GM18517 (cell line): ENCODE data around the gene FUZ.

ENCODE experiments used
- ATAC-seq: cut with Tn5 transposase; IDR thresholded peaks from one replicate; pipeline ENCODE4 v1.9.1; 2021; ENCODE audit warnings: mild to moderate bottlenecking, moderate library complexity; ENCODE audit not compliant: unreplicated experiment

FUZ gene

DNA sequence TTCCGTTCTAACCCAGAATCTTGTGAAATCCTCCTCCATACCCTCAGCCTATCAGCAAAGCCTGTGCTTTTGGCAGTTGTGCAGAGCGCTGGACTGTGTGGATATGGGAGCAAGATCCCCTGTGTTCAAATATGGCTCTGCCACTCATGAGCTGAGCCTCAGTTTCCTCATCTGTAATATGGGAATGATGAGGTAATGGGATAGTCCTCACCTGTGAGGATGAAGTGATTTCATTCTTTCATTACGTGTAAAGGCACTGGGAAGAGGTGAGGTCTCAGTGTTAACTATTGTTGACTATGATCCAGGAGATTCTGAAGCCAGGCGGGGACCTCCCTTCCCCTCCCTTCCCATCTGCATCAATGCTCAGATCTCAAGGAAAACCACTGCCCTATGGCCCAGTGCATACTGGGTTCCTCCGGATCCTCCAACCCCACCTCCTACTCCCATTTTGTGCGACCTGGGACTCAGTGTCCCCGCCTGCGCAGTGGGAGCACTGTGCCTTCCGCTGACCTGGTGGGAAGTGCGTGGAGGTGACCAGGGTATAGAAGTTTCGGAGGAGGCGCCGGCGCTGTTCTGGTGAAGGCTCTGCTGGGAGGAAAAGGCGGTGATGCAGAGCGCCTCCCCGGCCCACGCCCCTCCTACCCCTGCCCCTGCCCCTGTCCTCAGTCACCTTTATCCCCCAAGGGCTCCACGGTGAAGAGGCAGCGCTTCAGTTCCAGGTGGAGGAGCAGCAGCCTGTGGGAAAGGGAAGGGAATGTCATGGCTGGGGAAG lies 5.0 kb downstream of the FUZ start:
- no peak for ATAC-seq

DNA sequence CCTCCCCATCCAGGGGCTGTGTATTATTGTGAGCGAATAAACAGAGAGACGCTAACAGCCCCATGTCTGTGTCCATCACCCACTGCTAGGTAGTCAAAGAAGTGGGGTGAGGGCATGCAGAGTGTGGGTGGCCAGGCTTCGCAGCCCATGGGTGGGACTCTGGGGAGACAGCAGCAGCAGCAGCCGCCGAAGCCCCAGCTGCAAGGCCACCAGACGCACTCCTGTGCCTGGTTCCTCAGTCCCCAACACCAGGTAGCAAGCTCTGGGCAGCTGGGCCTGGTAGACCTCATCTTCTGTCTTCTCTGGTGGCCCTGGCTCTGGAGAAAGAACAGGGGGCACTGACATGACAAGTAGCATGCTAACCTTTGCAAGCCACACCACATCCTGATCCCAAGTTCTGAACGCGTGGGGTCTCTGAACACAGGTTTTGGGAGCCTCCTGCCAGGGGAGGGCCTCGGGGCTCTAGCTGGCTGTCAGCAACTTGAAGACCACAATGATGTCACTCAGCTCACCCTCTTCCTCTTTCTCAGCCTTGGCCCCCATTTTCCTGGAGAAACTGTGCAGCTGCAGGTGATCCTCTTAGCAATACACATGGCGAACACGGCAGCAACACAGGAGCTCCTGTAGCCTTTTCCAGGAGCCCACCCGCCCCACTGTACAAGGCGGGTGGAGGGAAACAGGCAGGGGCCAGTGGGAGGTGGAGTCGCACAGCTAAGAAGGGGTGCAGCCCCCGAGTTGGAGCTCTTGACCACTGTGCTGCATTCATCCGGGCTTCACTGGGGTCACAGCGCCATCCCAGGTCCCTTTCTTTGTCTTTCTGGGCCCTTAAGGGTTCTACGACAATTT lies 5.8 kb downstream of the FUZ start:
- ATAC-seq: no peak

DNA sequence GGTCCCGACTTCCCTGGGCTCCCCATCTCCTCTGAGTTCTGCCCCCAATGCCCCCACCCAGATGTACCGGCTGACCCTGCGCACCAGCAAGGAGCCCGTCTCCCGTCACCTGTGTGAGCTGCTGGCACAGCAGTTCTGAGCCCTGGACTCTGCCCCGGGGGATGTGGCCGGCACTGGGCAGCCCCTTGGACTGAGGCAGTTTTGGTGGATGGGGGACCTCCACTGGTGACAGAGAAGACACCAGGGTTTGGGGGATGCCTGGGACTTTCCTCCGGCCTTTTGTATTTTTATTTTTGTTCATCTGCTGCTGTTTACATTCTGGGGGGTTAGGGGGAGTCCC lies 6.5 kb downstream of the FUZ start:
- ATAC-seq: no peak

DNA sequence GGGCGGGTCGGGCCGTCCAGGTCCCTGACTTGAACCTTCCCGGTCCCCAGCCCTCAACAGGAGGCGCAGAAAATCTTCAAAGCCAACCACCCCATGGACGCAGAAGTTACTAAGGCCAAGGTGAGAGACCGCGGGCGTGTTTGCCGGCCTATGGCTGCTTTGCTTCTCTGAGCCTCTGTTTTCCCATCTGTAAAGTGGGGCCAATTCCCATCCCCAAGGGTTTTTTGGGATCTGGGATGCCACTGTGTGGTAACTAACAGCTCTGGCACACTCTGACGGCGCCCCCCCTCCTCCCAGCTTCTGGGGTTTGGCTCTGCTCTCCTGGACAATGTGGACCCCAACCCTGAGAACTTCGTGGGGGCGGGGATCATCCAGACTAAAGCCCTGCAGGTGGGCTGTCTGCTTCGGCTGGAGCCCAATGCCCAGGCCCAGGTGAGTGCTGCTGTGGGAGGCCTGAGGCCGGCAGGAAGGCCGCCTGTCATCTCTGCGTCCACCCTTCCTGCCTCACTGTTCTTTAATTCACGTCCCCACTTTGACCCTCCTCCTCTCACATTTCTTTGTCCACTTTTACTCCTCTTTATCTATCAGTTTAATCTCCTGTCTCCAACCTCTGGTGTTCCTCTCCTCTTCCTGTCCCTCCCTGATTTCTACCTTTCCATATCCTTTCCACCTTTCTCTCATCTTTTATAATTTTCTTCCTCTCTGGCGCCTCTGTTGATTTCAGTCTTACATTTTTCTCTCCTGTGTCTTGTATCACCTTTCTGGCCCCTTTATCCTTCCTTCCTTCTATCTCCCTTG lies 7.1 kb downstream of the FUZ start:
- ATAC-seq: no peak

DNA sequence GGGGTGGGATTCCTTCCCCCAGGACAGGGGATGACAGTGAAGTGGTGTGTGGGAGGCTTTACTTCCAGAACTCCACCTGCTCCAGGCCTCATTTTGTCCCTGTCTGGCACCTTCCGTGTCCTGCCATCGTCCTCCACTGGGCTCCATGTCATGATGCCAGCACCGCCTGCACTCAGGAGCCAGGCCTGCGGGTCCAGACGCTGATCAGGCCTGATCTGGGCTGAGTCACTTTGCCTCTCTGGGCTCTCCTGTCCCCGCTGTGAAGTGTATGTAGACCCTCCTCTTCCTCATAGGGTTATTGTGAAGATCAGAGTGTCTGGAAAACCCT lies 9.6 kb downstream of the FUZ start:
- ATAC-seq: no peak

DNA sequence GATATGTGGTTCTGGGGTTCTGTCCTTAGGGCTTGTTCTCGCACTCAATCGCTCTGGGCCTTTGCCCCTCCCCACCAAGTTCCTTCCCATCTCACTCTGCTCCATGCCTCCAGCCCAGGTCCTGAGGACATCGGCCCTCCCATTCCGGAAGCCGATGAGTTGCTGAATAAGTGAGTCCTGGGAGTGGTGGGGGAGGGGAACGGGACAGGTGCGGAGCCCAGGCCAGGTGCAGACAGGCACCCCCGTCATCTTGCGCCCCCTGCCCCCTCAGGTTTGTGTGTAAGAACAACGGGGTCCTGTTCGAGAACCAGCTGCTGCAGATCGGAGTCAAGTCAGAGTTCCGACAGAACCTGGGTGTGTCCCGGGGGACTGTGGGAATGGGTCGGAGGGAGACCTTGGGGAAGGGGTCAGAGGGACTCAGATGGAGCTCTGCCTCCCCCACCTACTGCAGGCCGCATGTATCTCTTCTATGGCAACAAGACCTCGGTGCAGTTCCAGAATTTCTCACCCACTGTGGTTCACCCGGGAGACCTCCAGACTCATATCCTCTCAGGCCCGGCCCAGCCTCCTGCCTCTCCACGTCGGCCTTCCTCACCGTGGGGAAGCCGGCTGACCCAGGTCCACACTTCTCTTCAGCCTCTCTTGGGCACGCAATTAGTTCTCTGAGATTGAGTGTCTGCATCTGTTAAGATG lies 10.1 kb downstream of the FUZ start:
- ATAC-seq: no peak

DNA sequence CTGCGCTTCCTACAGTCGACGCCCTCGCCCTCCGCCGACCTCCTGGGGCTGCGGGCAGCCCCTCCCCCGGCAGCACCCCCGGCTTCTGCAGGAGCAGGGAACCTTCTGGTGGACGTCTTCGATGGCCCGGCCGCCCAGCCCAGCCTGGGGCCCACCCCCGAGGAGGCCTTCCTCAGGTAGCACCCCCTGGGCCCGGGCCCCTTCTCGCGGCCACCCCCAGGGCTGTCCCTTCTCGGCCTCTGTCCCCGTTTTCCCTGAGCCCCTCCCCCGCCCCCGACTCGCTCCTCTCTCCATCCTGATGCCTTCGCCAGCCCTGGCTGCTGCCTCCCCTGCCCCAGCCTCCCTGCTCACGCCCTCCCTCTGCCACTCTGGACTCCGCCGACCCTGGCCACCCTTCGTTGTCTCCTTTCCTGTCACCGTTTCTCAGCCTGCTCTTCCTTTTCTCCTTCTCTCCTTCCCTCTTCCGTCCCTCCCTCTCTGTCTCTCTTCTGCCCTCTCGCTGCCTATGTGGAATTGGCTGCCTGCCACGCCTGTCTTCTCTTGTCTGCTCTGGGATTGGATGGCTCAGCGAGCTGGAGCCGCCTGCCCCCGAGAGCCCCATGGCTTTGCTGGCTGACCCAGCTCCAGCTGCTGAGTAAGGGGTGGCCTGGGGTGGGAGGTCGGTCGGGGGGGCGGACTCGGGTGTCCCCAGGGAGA lies 11.0 kb downstream of the FUZ start:
- ATAC-seq: no peak

DNA sequence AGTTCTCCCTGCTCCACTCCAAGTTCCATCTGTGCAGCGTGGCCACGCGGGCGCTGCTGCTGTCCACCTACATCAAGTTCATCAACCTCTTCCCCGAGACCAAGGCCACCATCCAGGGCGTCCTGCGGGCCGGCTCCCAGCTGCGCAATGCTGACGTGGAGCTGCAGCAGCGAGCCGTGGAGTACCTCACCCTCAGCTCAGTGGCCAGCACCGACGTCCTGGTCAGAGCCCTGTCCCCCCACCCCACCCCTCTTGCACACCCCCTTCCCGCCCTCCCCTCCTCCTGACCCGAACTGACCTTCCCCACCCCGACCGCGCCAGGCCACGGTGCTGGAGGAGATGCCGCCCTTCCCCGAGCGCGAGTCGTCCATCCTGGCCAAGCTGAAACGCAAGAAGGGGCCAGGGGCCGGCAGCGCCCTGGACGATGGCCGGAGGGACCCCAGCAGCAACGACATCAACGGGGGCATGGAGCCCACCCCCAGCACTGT lies 11.6 kb downstream of the FUZ start:
- ATAC-seq: no peak

DNA sequence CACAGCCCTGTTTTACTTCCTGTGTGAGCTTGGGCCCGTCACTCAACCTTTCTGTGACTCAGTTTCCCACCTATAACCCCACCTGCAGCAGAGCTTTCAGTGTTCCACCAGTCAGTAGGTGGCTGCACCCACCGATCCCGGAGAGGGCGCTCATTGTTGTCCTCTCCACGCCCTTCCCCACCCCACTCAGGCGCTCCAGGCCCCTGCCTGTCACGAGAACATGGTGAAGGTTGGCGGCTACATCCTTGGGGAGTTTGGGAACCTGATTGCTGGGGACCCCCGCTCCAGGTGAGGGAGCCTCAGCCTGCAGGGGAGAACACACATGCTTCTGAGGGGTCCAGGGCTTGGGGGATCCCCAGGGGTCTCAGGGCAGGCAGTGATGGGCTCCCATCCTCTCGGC lies 12.3 kb downstream of the FUZ start:
- no peak for ATAC-seq

DNA sequence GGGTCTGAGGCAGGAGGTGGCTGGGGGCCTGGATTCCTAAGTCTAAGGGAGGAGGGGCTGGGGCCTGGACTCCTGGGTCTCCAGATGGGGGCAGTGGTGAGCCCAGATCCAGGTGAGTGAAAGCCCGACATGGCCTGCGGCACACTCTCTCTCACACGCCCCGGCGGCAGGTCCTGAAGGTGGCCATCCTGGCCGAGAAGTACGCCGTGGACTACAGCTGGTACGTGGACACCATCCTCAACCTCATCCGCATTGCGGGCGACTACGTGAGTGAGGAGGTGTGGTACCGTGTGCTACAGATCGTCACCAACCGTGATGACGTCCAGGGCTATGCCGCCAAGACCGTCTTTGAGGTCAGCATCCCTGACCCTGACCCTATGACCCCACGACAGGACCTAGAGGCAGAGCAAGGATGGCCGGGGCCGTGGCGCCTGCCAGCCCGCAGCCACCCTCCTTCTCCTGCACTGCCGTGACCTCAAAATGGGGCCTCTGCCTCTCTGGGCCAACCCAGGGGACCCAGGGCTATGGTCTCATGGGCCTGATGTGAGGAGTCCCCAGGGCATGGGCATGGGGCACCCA lies 13.2 kb downstream of the FUZ start:
- ATAC-seq: no peak

DNA sequence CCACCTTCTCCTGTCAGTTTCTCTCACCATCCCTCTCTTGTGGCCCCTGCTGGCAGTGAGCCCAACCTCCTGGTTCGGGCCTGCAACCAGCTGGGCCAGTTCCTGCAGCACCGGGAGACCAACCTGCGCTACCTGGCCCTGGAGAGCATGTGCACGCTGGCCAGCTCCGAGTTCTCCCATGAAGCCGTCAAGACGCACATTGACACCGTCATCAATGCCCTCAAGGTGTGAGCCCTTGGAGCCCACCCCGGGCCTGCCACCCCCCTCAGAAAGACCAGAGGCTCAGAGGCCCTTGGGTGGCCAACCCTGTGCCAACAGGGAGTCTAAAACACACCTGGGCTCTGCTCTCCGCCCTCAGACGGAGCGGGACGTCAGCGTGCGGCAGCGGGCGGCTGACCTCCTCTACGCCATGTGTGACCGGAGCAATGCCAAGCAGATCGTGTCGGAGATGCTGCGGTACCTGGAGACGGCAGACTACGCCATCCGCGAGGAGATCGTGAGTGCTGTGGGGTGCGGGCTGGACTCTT lies 13.8 kb downstream of the FUZ start:
- ATAC-seq: no peak

DNA sequence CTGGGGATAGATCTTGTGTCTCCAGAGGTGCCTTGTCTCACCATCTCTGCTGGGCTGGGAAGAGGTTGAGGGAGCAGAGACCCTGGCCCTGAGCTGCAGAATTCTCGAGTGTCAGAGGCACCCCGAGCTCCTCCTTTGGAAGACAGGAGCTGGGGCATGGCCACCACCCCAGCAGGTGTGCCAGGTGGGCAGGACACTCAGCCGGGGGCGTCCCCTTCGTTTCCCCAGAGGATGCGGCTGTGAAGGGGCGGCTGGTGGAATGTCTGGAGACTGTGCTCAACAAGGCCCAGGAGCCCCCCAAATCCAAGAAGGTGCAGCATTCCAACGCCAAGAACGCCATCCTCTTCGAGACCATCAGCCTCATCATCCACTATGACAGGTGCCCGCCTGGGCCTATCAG lies 14.5 kb downstream of the FUZ start:
- no peak for ATAC-seq

DNA sequence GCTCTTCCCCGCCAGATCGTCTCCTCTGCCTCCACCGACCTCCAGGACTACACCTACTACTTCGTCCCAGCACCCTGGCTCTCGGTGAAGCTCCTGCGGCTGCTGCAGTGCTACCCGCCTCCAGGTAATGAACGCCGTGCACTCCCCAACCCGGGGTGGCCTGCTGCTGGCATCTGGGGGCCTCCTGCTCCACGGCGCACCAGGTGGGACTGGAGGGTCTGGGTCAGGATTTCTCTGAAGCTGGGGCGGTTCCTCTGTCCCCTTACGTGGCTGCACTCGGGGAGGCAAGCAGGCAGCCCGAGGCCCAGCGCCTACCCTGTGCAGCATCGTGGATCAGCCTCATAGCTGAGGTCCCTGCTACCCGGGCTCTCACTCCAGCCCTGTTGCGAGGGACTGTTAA lies 17.5 kb downstream of the FUZ start:
- no peak for ATAC-seq

DNA sequence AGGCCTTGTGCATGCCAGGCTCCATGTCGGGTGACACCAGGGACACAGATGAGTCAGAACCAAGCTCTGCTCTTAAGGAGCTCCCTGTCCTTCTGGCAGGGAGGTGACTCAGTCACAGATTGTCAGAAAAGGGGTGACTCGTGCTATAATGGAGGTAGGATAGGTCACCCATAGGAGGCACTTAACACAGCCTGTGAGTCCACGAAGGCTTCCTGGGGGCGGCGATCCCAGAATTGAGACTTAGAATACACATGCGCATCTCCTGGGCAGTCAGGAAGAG lies 19.6 kb downstream of the FUZ start:
- ATAC-seq: no peak

DNA sequence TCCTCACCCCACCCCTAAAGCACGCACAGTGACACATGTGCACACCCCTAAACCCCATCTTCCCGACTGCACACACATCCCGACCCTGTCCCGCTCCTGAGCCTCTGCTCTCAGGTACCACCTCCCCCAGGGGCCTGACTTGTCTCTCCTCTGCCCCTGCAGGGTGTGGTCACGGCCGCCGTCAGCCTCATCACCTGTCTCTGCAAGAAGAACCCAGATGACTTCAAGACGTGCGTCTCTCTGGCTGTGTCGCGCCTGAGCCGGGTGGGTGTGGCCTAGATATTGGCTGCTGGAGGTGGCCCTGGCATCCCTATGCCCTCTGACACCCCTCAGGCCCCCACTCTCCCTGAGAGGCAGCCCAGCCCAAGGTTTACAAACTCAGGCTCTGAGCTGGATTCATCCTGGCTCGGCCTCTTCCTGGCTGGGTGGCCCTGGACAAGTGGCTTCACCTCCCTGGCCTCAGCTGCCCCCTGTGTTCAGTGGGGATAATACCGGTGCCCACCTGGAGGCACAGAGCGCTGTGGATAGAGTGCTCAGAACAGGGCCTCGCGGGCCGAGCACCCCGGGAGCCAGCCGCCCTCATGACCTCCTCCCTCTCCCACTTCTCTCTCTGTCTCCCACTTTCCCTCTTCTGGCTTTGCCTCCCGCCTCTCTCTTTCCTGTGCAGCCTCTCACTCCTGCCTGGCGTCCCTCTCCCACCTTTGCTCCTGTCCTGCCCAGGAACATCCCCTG lies 20.1 kb downstream of the FUZ start:
- ATAC-seq: no peak

DNA sequence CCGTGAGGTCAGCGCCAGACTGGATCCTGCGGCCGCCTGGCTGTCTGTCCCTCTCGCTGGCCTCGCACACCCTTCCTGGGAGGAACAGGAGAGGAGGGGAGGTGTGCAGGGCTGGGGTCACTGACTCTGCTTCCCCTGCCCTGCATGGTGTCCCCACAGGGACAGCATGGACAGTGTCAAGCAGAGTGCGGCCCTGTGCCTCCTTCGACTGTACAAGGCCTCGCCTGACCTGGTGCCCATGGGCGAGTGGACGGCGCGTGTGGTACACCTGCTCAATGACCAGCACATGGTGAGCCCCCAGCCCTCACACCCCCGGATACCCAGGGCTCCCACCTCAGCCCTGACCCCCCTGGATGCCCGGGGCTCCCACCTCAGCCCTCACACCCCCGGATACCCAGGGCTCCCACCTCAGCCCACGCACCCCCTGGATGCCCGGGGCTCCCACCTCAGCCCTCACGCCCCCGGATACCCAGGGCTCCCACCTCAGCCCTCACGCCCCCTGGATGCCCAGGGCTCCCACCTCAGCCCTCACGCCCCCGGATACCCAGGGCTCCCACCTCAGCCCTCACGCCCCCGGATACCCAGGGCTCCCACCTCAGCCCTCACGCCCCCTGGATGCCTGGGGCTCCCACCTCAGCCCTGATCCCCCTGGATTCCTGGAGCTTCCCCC lies 21.2 kb downstream of the FUZ start:
- no peak for ATAC-seq

DNA sequence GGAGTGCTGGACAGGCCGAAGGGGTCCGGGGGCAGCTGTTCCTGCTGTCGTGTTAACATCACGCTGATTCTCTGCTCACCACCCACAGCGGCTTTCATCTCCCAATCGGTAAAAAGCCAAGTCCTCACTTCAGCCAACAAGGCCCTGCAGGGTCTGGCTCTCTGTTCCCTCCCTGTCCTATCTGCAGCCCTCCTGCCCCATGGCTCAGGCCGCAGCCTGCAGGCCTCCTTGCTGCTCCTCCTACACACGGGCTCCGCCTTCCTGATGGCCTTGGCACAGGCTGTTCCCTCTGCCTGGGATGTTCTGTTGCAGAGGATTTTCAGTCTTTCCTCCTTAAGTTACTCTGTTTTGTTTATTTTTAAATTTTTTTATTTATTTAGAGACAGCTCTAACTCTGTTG lies 22.2 kb downstream of the FUZ start:
- no peak for ATAC-seq

DNA sequence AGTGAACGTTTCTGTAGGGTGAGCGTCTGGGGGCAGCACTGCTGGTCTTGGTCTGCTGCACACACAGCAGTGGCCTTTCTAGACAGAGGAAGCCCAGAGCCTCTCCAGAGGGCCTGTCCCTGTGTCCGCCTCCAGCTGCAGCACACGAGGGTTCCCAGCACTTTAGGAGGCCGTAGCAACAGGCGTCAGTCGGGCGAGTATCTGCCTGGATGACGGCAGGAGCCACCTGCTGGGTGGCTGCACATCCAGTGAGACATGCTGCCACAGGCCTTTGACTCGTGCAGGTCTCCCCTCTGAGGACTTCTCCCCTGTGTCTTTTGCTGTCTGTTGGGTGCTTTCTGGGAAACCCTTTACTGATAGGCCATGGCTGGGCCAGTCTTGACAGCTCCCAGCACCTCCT lies 24.2 kb downstream of the FUZ start:
- no peak for ATAC-seq

DNA sequence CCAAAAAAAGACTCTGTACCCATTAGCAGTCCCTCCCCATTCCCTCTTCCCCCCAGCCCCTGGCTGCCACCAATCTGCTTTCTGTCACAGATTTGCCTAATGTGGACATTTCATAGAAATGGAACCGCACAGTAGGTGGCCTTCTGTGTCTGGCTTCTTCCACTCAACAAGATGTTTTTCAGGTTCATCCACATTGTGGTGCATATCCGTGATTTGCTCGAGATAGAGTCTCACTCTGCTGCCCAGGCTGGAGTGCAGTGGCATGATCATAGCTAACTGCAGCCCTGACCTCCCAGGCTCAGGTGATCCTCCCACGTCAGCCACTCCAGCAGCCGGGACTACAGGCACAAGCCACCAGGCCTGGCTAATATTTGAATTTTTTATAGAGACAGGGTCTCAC lies 25.3 kb downstream of the FUZ start:
- ATAC-seq: no peak
